ENCODE data around the gene ALLC.

DNA sequence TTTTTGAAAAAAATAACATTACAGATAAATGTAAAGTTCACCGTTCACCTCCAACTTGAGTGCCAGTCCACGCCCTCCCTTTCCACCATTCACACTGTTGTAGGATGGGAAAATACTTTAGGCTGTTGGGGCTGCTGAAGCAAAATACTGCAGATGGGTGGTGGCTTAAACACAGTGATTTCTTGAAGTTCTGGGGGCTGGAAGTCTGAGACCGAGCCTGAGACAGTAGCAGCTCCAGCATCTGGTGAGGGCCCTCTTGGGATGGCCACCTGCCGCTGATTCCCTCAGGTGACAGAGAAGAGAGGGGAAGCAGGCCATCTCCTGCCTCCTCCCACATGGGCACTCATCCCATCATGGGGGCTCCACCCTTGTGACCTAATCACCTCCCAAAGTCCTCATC lies 17.7 kb downstream of the ALLC start:
- no peak for TF ChIP-seq POLR2AphosphoS5 (IDR thresholded peaks at IDR 0.05; ENCODE audit: low read depth, low read length)
- no peak for TF ChIP-seq TAF1 (IDR thresholded peaks at IDR 0.05; ENCODE audit: borderline replicate concordance, insufficient read depth, low read length)
